Activated effector memory CD4-positive, alpha-beta T cell treated with Interleukin-2 at 50 U/mL for 16 hours (primary cell): ENCODE data around the gene PDZD2.
"Not testable (repeated sequence)": the region's sequence is repeated elsewhere in the genome, so short reads cannot be mapped to it uniquely, and the experiment has no call there.

Experiments used
- DNase-seq: peaks from one replicate; pipeline ENCODE4 v3.0.0-alpha.2; 2020

PDZD2 gene

DNA sequence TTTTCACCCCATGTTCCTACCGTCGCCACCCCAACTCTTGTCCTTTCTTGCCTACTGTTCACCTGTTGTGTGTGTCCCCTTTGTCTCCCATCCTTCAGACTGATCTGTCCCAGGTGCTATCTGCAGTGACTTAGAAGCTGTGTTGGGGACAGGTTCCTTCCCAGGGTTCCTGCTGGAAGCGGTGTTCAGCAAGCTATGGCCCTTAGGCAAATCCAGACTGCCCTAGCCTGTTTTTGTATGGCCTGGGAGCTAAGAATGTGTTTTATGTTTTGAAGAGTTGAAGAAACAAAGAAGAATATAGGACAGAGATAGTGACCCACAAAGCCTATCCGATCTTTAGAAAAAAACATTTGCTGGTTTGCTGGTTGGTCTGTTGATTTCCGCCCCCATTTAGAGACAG is 298.8 kb downstream of the PDZD2 start:
- DNase-seq: no peak

DNA sequence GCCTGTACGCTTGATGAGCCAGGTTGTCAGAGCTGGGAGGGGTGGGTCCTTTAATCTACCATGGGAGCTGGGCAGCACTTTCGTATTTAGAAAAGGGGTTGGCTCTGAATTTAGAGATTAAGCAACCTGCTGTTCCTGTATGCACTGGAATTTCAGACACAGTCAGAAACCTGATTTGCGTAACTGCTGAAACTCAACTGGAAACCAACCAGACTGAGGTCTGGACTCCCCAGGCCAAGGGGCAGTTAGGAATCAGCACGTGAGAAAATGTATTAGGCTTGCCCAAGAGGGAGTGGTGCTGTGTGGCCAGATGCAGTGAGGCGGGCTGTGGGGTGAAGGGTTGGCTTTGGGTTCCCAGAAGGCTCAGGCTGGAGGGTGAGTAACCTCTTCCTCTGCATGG is 300.2 kb downstream of the PDZD2 start:
- DNase-seq: no peak

DNA sequence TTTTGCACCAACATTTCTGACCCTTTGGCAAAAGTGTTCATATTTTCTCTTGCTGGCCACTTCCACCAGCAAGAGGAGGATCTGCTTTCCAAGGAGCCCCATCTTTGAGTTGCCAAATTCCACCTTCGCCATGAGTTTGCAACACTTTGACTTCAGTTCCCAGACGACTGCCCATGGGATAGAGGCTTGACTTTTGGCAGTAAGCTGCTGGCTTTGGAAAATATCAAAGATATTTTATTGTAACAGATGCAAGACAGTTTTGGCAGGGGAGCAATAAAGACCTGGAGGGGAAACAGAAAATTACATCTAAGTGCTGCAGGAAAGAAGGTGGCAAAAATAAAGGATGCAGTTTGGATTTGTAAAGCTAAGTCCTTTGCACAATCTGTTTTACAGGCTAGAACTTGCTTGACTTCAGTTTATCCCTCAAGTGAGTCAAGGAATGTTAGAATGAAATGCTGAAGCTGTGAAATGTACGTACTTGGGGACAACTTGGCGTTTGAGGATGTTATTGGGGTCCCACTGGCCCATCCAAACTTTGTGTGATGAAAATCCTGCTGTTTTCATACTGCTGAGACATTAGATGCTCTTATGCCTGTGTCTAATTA is 302.3 kb downstream of the PDZD2 start:
- DNase-seq: no peak

DNA sequence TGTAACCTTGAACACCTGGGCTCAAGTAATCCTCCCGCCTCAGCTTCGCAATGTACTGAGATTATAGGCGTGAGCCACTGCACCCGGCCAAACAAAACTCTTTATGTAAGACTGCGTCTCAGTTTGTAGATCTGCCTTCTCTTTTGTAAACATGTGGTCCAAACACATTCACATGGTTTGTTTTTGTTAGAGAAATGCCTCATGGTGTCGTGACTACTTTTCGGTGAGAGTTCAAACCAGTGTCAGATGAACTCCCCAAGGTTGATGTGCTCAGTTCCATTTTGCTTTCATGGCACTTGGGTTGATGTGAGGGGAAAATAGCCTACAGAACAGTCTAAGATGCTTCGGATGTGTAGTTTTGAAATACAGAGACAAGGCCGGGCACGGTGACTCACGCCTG is 303.6 kb downstream of the PDZD2 start:
- DNase-seq: no peak

DNA sequence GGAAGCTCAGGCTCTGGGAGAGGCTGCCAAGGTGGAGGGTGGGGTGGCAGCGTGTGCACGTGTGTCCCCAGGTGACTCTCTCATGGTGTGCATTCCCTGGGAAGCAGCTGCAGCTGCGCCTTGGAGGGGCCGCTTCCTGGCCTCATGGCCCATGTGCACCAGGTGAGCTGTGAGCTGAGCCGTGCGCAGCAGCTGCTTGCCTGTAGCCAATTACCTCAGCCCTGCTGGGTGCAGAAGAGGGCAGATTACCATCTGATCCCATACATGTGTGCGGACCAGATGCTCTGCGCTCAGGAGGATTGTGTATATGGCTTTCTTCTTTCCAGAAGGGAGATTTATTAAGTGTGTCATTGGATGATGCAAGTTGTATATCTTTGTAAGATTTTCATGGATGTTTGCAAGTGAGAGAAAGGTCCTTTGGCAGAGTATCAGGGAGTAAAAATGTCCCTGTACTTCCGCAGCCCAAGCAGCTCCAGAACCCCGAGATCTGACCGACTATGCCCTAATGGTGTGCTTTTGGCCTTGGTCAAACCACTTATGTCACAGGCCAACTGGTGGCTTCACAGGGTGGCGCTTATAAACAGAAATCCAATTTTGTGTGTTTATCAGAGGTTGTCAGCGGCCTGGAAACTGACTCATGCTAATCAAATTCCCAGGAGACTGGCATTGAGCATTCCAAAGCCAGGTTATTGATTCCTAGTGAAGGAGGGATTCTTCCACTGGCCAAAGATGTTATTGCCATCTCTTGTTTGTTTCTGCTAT is 305.9 kb downstream of the PDZD2 start:
- no peak for DNase-seq

DNA sequence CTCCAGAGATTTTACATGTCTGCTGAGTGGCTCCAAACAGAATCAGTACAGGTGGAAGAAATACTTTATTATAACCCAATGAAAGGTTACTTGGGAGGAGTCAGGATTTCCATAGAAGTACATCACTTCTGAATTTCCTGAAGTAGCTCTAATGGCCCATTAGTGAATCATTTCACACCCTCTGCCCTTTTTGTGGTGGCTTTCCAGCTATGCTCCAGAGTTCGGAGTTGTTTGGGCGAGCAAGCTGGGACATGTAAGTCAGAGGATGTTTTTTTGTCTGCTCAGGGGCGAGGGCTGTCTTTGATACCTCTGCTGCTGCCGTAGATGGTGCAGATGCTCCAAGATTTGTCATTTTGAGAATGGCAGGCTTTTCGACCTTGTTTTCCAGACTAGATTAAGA is 309.1 kb downstream of the PDZD2 start:
- no peak for DNase-seq

DNA sequence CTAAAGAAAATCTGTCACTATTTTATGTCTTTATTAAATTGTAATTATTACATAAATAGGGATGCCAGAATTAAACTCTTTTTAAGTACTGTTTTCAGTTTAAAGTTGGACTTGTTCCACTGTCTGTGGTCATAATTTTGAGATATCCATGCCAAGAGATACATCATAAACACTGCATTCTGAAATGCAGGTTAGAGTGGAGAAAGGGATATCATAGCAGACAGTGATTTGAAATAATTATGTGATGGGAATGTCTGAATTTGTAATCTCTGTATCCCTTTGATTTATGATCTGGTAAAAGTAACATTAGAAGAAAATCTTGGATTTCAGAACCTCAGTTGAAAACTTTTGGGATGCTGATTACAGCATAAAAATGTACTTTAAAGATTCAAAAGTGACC is 313.1 kb downstream of the PDZD2 start:
- no peak for DNase-seq

DNA sequence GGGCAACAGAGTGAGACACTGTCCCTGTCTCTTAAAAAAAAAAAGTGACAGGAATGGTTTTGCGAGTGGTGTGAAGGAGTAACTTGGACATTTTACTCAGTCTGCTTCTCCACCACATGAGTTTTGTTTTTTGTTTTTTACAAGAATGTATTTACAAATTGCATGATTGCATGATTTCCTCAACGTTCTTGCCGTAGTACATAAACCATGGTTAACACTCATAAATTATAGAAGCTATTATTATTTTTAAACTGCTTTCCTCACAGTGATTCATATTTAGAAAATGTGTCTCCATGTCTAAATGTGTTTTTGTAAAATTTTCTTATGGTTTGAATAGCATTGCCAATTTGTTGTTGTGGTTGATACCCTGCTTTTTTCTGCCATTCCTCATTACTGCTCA is 315.2 kb downstream of the PDZD2 start:
- DNase-seq: no peak

DNA sequence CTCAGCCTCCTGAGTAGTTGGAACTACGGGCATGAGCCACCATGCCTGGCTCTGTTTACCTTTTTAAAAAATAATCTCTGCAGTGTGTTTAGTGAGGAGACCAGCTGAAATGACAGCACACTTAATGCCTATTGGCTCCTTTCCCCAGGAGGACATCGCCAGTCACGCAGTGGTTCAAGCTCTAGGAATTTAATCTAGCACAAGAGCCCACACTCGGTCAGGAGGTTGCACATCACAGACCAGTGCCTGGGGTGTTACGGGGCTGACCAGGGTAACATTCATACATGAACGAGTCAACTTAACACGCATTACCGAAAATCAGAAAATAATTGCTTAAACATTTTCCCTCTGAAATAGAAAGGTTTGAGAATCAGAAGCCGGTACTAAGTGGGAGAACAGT is 318.2 kb downstream of the PDZD2 start:
- no peak for DNase-seq

DNA sequence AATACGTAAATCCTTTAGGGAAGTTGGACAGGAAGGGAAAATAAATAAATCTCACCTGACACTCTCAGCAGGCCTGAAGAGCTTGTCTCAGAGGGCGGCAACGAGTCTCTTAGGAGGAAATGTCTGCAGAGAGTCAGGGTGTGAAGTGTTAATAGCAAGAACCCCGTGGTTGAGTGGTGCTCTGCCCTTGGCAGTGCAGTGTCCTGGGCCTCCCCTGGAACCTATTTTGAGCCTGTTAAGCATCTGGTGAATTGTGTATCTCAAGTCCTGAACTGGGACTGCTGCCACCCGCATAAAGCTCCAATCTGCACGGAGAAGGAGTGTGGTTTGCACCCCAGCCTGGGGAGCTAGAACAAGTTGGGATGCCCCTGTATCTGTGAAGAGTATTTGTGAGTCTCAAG is 323.4 kb downstream of the PDZD2 start:
- no peak for DNase-seq

DNA sequence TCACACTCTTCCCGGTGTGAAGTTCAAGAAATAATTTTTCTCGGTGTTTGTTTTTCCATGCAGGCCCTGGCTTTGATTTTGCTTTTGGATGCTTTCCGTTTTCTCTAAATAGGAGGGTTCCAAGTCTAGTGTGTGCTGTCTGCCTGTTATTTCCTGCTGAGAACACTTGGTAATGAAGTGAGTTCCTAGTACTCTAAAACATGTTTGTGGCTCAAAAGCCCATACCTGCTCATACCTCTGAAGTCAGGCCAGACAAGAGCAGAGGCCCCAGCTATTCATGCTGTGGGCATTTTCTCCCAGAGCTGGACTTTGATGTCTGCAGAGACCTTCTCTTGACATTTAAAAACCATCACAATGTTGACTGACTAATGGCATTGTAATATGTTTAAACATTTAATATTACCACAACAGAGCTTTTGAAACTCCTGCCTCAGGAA is 324.0 kb downstream of the PDZD2 start:
- no peak for DNase-seq

DNA sequence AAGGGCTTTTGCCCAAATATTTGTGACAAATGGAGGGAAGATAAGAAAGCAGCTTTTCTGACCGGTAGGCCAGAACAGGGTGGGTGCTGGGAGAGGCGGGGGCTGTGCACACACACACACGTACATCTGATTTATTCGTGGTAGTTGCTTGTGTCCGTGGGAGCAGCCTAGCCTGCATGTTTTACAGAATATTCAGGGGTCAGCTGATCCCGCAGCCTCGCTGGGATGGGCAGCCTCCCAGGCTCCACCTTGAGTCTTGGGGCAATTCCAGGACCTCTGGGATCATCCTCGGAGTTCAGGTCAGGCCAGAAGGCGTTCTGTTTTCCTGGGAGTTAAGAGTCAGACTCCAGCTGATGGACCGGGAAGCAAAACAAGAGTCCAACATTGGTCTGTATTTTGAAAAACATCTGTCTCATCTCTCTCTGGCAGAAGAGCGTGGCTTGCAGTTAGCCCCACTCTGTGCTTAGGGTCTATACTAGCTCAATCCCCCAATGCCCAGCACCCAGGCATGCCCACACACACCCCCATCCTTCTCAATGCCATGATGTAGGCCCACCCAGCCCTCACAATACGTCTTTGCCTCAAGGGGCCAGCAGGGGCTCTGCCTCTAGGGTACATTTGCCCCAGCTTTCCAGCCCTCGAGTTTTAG is 324.6 kb downstream of the PDZD2 start:
- DNase-seq: no peak

DNA sequence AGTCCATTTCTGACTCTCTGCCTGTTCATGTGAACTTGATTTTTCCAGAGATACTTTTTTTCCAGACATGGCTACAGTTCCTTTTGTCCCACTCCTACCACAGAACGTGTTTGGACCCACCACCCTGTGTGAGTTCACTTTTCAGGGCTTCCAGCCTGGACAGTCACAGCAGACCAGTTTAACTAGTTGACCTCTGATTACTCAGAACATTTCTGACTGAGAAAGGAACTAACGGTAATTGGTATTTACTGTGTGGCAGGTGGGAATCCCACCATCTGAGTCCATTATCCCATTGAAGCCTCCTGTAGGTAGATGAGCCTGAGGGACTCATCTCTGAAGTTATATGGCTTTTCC is 325.1 kb downstream of the PDZD2 start:
- no peak for DNase-seq

DNA sequence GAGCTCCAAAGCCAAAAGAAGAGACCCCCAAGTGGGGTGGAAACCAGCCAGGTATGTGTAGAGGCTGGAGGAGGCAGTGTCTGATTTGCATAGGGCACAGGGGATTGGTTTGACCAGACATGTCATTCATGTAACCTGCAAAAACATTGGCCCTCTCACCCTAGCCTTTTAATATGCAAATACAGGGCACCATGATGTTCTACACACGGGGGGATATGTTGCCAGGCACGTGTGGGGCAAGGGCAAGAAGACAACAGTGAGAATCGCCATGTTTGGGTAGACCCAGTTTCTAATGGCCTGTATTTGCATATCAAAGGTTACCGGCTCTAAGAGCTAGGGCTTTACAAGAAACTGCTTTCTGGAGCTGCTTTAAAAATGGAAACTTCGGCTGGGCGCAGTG is 326.3 kb downstream of the PDZD2 start:
- no peak for DNase-seq

DNA sequence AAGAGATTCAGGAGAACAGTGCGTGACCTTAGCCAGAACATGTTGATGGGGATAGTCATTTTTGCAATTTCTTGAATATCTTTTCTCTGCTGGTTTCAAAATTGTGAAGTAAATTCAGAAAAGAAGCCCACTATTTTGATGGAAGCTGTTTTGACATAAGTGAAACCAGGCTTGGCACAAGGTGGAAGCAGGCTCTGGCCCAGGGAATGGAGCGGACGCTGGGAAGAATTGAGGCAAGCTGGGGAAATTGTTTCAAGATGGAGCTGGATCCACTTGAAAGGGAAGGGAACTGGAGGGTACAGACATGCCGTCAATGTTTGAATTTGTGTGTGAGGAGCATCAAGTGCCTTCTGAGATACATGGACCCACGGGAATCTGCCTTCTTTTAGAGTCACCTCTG is 328.0 kb downstream of the PDZD2 start:
- no peak for DNase-seq

DNA sequence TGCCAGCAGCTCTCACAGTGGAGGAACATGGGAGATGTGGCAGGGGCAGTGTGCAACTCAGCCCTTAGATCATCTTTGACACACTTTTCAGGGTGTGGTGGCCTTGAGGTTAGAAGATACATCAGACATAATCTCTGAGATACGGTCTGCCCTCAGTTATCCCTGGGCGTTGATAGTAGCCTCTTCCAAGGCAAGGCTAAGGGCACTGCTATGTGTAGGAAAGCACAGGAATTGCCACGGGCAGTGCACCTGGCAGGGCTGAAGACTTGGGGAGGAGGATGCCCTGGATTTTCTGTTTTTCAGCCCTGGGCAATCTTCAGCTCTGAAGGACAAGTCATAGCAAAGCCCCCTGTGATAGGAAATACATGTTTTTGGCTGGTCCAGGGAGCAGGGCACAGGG is 328.5 kb downstream of the PDZD2 start:
- no peak for DNase-seq

DNA sequence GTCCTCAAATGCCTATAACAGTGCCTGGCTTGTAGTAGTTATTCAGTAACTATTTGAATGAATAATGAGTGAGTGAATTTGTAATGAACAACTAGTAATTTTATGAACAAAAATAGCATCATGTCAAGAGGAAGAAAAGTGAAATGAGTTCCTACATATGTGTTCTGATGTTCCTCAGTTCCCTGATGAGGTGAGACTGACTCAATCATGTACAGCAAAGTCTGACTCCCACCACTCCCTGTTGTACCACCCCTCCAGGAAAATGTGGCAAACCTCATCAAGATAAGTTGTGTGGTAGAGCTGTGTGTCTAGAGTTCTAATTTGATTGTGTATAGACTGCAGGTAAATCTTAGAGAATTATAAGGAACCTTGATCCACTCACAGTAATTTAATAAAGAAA is 333.6 kb downstream of the PDZD2 start:
- DNase-seq: no peak

DNA sequence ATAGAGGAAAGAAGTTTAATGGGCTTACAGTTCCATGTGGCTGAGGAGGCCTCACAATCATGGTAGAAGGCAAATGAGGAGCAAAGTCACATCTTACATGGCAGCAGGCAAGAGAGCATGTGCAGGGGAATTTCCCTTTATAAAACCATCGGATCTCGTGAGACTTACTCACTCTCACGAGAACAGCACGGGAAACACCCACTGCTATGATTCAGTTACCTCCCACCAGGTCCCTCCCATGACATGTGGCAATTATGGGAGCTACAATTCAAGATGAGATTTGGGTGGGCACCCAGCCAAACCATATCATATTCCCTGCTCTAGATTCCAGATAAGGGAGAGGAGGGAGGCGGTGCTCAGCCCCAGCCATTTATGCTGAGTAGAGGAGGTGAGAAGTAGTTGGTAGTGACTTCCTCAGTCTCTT is 336.3 kb downstream of the PDZD2 start:
- DNase-seq: not testable (repeated sequence)

DNA sequence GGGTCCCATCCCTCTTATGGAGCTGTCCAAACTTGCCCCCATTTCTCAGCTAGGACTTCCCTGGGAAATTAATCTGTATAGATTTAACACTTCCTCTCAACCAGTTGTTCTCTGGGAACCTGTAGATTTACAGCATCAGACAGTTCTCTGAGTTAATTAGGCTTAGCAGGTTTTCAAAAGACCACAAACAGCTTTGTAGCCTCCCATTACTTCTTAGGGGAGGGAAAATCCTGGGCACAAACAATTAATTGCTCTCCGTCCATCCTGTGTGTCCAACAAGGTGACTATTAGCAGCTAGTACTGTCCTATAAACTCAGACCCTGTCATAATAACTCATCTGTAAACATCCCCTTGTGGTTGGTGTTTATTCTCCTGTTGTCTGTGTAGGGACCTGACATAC is 337.2 kb downstream of the PDZD2 start:
- DNase-seq: no peak

DNA sequence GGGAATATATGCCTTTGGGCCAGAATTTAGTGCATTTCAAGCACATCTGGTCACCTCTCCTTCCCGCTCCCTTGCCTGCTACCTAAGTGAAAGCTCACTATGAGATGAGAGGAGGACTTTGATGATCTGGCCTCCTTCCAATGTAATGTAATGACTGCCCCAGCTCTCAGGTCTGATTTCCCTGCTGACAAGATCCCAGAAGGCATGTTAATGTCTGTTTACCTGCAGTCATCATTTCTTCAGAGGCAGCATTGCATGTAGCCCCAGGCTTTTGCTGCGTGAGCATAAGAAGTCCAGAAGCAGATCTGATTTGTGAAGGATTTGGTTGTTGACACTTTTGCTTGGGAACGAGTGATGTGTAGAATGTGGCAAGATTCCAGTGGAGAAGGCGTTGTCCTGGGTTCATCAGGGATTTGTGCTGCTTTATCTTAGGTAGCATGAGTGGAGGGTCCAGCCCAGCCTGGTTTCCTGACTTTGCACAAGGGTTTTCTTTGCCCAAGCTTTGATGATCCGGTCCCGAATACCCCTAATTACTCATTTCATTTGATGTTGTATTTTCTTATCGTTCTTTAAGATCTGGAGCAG is 342.5 kb downstream of the PDZD2 start:
- DNase-seq: no peak

DNA sequence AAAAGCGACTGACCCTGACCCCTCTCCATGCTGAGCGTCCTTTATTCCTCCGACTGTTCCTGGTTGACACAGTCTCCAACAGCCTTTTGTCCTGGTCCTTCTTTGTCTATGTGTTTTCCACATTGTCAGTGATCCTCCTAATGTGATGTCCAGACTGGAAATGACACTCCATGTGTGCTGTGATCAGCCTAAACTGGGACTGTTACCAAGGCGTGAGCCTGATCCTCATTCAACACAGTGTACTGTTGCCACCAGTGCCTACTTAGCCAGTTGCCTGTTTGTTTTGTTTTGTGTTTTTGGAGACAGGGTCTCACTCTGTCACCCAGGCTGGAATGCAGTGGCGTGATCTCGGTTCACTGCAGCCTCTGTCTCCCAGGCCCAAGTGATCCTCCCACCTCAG is 343.1 kb downstream of the PDZD2 start:
- no peak for DNase-seq

DNA sequence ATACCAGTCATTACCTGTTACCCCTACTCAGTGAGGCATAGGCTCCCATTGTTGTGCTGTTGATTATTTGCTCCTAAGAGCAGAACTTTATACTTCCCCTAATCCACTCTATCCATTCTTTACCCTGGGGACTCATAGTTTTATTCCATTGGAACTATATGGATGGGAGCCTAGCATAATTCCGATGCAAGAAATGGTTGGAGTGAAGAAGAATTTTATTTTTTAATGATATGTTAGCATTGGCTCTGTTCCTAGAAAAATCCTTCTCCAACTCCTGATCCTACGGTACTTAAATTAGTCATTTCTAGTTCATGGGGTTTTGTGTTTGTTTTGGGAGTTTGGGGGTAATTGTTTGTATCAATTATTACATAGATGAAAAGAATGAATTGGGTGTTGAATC is 343.7 kb downstream of the PDZD2 start:
- DNase-seq: no peak

DNA sequence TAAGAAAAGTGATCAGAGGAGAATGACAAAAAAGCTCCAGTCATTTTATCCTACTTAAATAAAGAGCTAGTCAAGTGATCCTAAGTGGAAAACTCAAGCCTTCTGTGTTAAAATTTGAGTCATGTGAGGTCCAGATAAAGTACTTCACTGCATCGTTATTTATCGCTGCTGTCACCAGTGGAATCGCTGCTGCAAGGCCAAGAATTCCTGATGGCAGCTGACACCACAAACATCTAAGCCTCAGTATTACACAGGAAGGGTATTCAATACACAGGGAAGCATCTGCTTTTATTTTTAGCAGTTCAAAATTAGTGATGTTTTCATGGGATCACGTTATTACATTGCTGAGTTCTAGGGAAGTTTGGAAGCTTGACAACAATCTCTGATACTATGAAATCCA is 344.9 kb downstream of the PDZD2 start:
- DNase-seq: no peak

DNA sequence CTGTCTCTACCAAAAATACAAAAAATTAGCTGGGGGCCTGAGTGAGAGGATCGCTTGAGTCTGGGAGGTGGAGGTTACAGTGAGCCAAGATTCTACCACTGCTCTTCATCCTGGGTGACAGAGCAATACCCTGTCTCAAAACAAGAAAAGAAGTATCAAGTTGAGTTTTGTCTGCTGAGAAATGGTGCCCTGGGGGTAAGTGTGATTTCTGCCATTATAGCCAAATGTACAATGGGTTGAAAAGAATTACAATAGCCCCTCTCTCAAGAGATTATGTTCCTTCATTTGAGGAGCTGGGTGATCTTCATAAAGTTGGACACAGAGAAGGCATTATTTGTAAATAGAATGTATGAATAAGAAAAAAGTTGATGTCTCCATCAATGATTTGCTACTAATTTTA is 345.8 kb downstream of the PDZD2 start:
- DNase-seq: no peak
